Measurements from ENCODE around the gene BEND6. TPM values are rescaled to one million over a fixed set of nuclear protein-coding genes. Genes with fewer than 3 reads are reported as not detected.

BEND6 gene
- total and polyA plus RNA-seq, 7 donors, result 0.14 to 1.1 (median 0.30) TPM

DNA sequence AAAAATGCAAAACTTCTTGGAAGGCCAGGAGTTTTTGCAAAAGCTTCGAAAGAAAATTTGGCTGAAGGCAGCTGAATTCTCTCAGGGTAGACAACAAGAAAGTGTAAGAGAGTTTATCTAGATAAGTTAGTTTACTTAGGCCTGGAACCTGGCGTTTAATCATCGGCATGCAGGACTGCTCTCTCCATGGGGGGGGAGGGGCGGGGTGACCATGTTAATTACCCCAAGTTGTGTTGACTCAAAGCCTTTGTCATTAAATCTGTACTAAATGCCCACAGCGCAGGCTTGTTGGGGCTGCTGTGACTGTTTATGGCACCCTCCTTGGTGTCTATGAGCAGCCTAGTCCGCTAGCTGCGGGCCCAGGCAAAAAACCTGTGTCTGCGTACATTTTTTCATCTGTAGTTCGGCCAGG lies 115.0 kb downstream of the BEND6 start:
- Histone ChIP-seq H3K27me3 (ENCODE audit: insufficient read depth in 3 of 3, low read length in 2 of 3) (no peaks in the 10 kb centered on the region), H3K4me1 (no peaks in the 10 kb centered on the region), H3K9me3 (no peaks in the 10 kb centered on the region), H3K27ac (no peak overlapping the region), H3K4me3 (no peak overlapping the region), H3K36me3 (ENCODE audit: insufficient read depth in 1 of 2, low read depth in 1 of 2) (peaks cover 3 to 34% of the 10 kb centered on the region in 2 donors)
- ATAC-seq (no peak), DNase-seq (no peak)
- TF ChIP-seq, protein P1, sequence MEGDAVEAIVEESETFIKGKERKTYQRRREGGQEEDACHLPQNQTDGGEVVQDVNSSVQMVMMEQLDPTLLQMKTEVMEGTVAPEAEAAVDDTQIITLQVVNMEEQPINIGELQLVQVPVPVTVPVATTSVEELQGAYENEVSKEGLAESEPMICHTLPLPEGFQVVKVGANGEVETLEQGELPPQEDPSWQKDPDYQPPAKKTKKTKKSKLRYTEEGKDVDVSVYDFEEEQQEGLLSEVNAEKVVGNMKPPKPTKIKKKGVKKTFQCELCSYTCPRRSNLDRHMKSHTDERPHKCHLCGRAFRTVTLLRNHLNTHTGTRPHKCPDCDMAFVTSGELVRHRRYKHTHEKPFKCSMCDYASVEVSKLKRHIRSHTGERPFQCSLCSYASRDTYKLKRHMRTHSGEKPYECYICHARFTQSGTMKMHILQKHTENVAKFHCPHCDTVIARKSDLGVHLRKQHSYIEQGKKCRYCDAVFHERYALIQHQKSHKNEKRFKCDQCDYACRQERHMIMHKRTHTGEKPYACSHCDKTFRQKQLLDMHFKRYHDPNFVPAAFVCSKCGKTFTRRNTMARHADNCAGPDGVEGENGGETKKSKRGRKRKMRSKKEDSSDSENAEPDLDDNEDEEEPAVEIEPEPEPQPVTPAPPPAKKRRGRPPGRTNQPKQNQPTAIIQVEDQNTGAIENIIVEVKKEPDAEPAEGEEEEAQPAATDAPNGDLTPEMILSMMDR (IDR thresholded peaks at IDR 0.05), result no peak
- intact Hi-C loops (cut with DNase I), result no loop called here
- WGBS, 3 donors, result 86 to 91% (median 88%) methylated on average over 9 of the region's 9 CpGs

DNA sequence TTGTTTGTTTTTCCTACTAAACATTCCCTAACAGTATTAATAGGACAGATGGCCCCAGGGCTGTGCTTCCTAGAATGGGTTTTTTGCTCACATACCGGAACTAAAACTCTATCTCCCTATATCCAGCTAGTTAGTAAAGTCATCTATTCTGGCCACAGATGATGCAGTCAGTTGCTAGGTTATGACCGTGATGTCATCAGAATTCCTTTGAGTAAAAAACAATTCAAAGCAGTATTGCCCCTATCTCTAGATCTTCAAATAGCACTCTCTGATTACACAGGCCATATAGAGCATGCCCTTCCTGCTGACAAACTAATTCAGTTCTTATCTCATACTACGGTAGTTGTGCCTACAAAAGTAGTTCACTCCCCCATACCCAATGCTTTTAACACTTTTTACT lies 117.2 kb downstream of the BEND6 start:
- Histone ChIP-seq H3K27ac (no peak overlapping the region), H3K4me3 (no peak overlapping the region), H3K4me1 (no peaks in the 10 kb centered on the region), H3K9me3 (no peaks in the 10 kb centered on the region), H3K27me3 (ENCODE audit: insufficient read depth in 3 of 3, low read length in 2 of 3) (no peaks in the 10 kb centered on the region), H3K36me3 (ENCODE audit: insufficient read depth in 1 of 2, low read depth in 1 of 2) (peaks cover 3 to 18% of the 10 kb centered on the region in 2 donors)
- WGBS, 3 donors, result 90 to 94% (median 91%) methylated on average over 3 of the region's 3 CpGs
- intact Hi-C loops (cut with DNase I), result no loop called here
- TF ChIP-seq, protein P1 (IDR thresholded peaks at IDR 0.05), result no peak
- DNase-seq, result no peak
- no peak for ATAC-seq

DNA sequence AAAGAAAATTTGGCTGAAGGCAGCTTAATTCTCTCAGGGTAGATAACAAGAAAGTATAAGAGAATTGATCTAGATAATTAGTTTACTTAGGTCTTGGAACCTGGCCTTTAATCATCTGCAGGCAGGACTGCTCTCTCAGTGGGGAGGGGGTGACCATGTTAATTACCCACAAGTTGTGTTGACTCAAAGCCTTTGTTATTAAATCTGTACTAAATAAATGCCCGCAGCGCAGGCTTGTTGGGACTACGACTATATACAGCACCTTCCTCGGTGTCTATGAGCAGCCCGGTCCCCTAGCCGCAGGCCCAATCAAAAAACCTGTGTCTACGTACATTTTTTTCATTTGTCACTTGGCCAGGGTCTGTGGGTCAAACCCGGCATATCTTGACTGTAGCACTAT lies 119.5 kb downstream of the BEND6 start:
- H3K36me3 ChIP-seq (ENCODE audit: insufficient read depth in 1 of 2, low read depth in 1 of 2), result peaks cover 3 to 8% of the 10 kb centered on the region in 2 donors
- TF ChIP-seq, protein P1 (IDR thresholded peaks at IDR 0.05), result no peak

DNA sequence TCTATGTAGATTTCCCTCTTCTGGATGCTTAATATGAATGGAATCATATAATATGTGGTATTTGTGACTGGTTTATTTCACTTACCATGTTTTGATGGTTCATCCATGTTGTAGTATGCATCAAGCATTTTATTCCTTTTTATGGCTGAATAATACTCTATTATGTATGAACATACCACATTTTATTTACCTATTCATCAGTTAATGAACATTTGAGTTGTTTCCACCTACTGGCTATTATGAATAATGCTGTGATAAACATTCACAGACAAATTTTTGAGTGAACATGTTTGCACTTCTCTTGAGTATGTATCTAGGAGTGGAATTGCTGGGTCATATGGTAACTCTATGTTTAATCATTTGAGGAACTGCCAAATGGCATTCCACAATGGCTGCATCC lies 120.2 kb downstream of the BEND6 start:
- H3K4me1 ChIP-seq, result no peaks in the 10 kb centered on the region
- intact Hi-C loops (cut with DNase I), result no loop called here
- no peak for ATAC-seq

More for the DNA sequence above, 119.5 kb downstream of the BEND6 start:
- Histone ChIP-seq H3K27me3 (ENCODE audit: insufficient read depth in 3 of 3, low read length in 2 of 3) (no peaks in the 10 kb centered on the region), H3K27ac (no peak overlapping the region), H3K9me3 (no peaks in the 10 kb centered on the region), H3K4me1 (no peaks in the 10 kb centered on the region), H3K4me3 (no peak overlapping the region)
- ATAC-seq (no peak), DNase-seq (no peak)
- intact Hi-C loops (cut with DNase I), result no loop called here
- WGBS, 3 donors, result 92 to 94% (median 92%) methylated on average over 8 of the region's 8 CpGs

More for the DNA sequence above, 120.2 kb downstream of the BEND6 start:
- Histone ChIP-seq H3K36me3 (ENCODE audit: insufficient read depth in 1 of 2, low read depth in 1 of 2) (peaks cover 3 to 8% of the 10 kb centered on the region in 2 donors), H3K27me3 (ENCODE audit: insufficient read depth in 3 of 3, low read length in 2 of 3) (no peaks in the 10 kb centered on the region), H3K27ac (no peak overlapping the region), H3K9me3 (no peaks in the 10 kb centered on the region), H3K4me3 (no peak overlapping the region)
- TF ChIP-seq, protein P1 (IDR thresholded peaks at IDR 0.05), result no peak
- DNase-seq, result no peak

Other genes with a start within 250 kb of the BEND6 start
- gene KIAA1586, start 91.6 kb downstream of the BEND6 start, total RNA-seq, result 1 to 10 TPM; 4.0 to 6.7 (median 5.9) TPM
- 1 to 10 TPM; 1.4 to 3.1 (median 1.4) TPM for gene KIAA1586, start 91.6 kb downstream of the BEND6 start, polyA plus RNA-seq
- 10 to 100 TPM; 20.4 to 27.6 (median 23.7) TPM for gene ZNF451, start 135.1 kb downstream of the BEND6 start, total RNA-seq
- 10 to 100 TPM in 1 of 3 donors, 1 to 10 TPM in 2; 6.3 to 11.9 (median 7.1) TPM for gene ZNF451, start 135.1 kb downstream of the BEND6 start, polyA plus RNA-seq
- 1 to 10 TPM; 7.3 to 9.3 (median 8.5) TPM for gene BAG2, start 217.2 kb downstream of the BEND6 start, total RNA-seq
- gene BAG2, start 217.2 kb downstream of the BEND6 start, polyA plus RNA-seq, result 10 to 100 TPM in 1 of 3 donors, 1 to 10 TPM in 2; 5.8 to 17.6 (median 6.4) TPM

Measured in psoas muscle (tissue), 8 donors.